AG09309 (cell line): ENCODE results near the gene NMNAT3.

ENCODE experiments used
- DNase-seq: peaks from one replicate; pipeline ENCODE4 v3.0.0-alpha.2; 2010; ENCODE audit warnings: low read depth
- H3K4me3 ChIP-seq: 2 replicates; pipeline ENCODE4 v1.5.1; 2011; ENCODE audit warnings: mild to moderate bottlenecking, low read depth, low read length, moderate library complexity; ENCODE audit not compliant: control insufficient read depth
- CTCF ChIP-seq: IDR thresholded peaks from 2 replicates; pipeline ENCODE4 v1.5.1; 2011; ENCODE audit warnings: mild to moderate bottlenecking, low read depth, low read length, inconsistent platforms; ENCODE audit not compliant: insufficient read depth, control insufficient read depth; ENCODE audit errors: missing control alignments

The NMNAT3 gene

GRCh38 chr3:139557041-139557440 lies 120.7 kb downstream of the NMNAT3 start:
- DNase-seq = no peak
- H3K4me3 ChIP-seq = no peak overlapping the region
- TF ChIP-seq CTCF = no peak

- no peak for DNase-seq
- TF ChIP-seq CTCF = no peak
- no peak overlapping the region for H3K4me3 ChIP-seq
Observed at GRCh38 chr3:139555249-139555648, 122.5 kb downstream of the NMNAT3 start.

- DNase-seq = no peak
- TF ChIP-seq CTCF = no peak
- H3K4me3 ChIP-seq = no peak overlapping the region
Observed at GRCh38 chr3:139554628-139555027, 123.1 kb downstream of the NMNAT3 start.

- no peak for TF ChIP-seq CTCF
- H3K4me3 ChIP-seq = no peak overlapping the region
- no peak for DNase-seq
Observed at GRCh38 chr3:139552632-139553365, 125.0 kb downstream of the NMNAT3 start.

- DNase-seq = no peak
- no peak overlapping the region for H3K4me3 ChIP-seq
- no peak for TF ChIP-seq CTCF
Observed at GRCh38 chr3:139548801-139549200, 129.0 kb downstream of the NMNAT3 start.

- DNase-seq = no peak
- H3K4me3 ChIP-seq = no peak overlapping the region
- TF ChIP-seq CTCF = no peak
Observed at GRCh38 chr3:139547666-139548065, 130.1 kb downstream of the NMNAT3 start.
